Amniotic stem cell (primary cell): ENCODE data around the gene NDUFS7.
"Not testable (repeated sequence)": the region's sequence is repeated elsewhere in the genome, so short reads cannot be mapped to it uniquely, and the experiment has no call there.

Source experiments
- DNase-seq: peaks from one replicate; lab custom pipeline; 2025; lab: John Stamatoyannopoulos, UW

The NDUFS7 gene

GRCh38 chr19:1418951-1419738 lies 35.4 kb downstream of the NDUFS7 start:
- no peak for DNase-seq

- not testable (repeated sequence) for DNase-seq
These were observed 36.4 kb downstream of the NDUFS7 start for GRCh38 chr19:1420085-1420484.

- no peak for DNase-seq
These were observed 36.9 kb downstream of the NDUFS7 start for GRCh38 chr19:1420590-1420989.

- no peak for DNase-seq
These were observed 37.7 kb downstream of the NDUFS7 start for GRCh38 chr19:1421218-1421957.

GRCh38 chr19:1421958-1422305 lies 38.2 kb downstream of the NDUFS7 start:
- no peak for DNase-seq

GRCh38 chr19:1422360-1422759 lies 38.7 kb downstream of the NDUFS7 start:
- no peak for DNase-seq

- no peak for DNase-seq
These were observed 39.2 kb downstream of the NDUFS7 start for GRCh38 chr19:1422943-1423342.

- DNase-seq = no peak
These were observed 39.9 kb downstream of the NDUFS7 start for GRCh38 chr19:1423436-1424191.

- DNase-seq = no peak
These were observed 40.7 kb downstream of the NDUFS7 start for GRCh38 chr19:1424192-1424955.

GRCh38 chr19:1425102-1425837 lies 41.6 kb downstream of the NDUFS7 start:
- no peak for DNase-seq

GRCh38 chr19:1425902-1426301 lies 42.2 kb downstream of the NDUFS7 start:
- DNase-seq = no peak

GRCh38 chr19:1426736-1427135 lies 43.0 kb downstream of the NDUFS7 start:
- DNase-seq = no peak

GRCh38 chr19:1427221-1427920 lies 43.7 kb downstream of the NDUFS7 start:
- no peak for DNase-seq

GRCh38 chr19:1428738-1429391 lies 45.2 kb downstream of the NDUFS7 start:
- no peak for DNase-seq

GRCh38 chr19:1429750-1430149 lies 46.0 kb downstream of the NDUFS7 start:
- no peak for DNase-seq

GRCh38 chr19:1430246-1430645 lies 46.5 kb downstream of the NDUFS7 start:
- no peak for DNase-seq

- no peak for DNase-seq
These were observed 48.2 kb downstream of the NDUFS7 start for GRCh38 chr19:1431759-1432506.

- no peak for DNase-seq
These were observed 48.8 kb downstream of the NDUFS7 start for GRCh38 chr19:1432507-1432887.
